ENCODE data around the gene ERGIC1. TPM values are rescaled to one million over a fixed set of nuclear protein-coding genes. Genes with fewer than 3 reads are reported as not detected.

ERGIC1 gene, protein sequence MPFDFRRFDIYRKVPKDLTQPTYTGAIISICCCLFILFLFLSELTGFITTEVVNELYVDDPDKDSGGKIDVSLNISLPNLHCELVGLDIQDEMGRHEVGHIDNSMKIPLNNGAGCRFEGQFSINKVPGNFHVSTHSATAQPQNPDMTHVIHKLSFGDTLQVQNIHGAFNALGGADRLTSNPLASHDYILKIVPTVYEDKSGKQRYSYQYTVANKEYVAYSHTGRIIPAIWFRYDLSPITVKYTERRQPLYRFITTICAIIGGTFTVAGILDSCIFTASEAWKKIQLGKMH
- 247 to 318 TPM (median 297 TPM) in 5 replicates for total RNA-seq (2022; extraction: Qiagen RNA extraction; ENCODE audit: low read depth)

DNA sequence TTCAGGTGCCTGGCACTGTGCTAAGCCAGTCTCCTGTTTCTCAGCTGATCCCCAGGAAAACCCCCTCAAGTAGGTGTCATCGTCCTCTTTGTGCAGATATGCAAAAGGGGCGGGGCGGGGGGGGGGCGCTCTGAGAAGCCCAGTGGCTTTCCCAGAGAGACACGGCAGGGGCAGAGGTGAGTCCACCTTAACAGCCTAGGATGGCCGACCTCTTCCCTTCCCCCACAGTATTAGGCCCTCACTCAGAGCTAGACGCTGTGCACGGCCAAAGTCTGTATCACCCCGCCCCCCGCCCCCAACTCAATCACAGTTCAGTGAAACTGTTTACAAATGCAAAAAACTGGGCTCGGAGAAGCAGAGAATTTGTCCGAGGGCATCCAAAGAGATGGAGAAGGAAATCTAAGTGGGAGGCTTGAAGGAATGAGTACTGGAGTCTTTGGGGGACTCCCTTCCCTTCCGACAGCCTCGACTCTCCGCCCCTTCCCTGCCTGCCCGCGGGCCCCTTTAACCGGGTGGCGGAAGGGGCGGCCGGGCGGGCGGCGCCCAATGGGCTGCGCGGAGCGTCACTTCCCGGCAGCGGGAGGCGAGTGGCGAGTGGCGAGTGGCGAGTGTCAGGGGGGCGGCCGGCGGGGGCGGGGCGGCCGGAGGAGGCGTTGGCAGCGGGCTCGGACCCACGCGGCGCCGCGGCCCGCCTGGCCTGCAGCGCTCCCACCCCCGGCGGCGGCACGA, at the start of gene ERGIC1:
Gene ERGIC1, plus strand, starts transcription at position 566 of the 729 bp plus-strand sequence. Its CDS starts 163 bp downstream, at position 729.

DNA sequence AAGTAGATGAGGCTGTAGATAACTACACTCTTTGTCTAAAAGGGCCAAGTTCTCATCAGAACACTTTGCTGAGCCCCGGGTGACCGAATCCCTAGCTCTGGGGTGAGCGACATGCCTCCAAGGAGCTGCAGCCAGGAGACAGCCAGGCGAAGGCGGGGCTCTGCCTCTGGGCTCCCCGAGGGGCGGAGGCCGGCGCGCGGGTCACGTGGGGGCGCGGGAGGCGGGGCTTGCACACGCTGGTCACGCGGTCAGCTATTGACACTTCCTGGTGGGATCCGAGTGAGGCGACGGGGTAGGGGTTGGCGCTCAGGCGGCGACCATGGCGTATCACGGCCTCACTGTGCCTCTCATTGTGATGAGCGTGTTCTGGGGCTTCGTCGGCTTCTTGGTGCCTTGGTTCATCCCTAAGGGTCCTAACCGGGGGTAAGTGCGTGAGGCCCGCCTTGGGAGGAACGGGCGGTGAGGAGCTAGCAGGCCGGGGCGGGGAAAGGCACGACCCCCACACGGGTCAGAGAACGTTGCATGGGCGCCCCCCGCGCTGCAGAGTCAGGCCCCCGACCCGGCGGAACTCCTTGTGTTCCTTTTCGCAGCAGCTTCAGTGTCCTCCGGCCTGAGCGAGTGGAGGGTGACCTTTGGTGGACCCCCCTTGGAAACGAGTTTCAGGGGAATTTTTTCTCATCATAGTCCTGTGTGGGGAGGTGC, 149.6 kb downstream of the ERGIC1 start, which contains the start of gene ATP6V0E1:
Gene ATP6V0E1, plus strand, starts transcription at position 230 of the 702 bp plus-strand sequence. Its CDS starts 90 bp downstream, at position 320.

Other genes starting within 250 kb of the ERGIC1 start
- 2.1 to 3.5 TPM (median 2.7 TPM) in 5 replicates for gene NEURL1B, start 193.0 kb upstream of the ERGIC1 start, total RNA-seq (2022; extraction: Qiagen RNA extraction; ENCODE audit: low read depth)
- gene DUSP1, start 63.1 kb upstream of the ERGIC1 start, total RNA-seq (2022; extraction: Qiagen RNA extraction; ENCODE audit: low read depth): 247 to 413 TPM (median 371 TPM) in 5 replicates
- gene RPL26L1, start 125.2 kb downstream of the ERGIC1 start, total RNA-seq (2022; extraction: Qiagen RNA extraction; ENCODE audit: low read depth): 119 to 125 TPM (median 121 TPM) in 5 replicates
- 230 to 409 TPM (median 348 TPM) in 5 replicates for gene ATP6V0E1, start 149.5 kb downstream of the ERGIC1 start, total RNA-seq (2022; extraction: Qiagen RNA extraction; ENCODE audit: low read depth)
- 1.5 to 3.5 TPM (median 2.2 TPM) in 5 replicates for gene CREBRF, start 222.1 kb downstream of the ERGIC1 start, total RNA-seq (2022; extraction: Qiagen RNA extraction; ENCODE audit: low read depth)

Measured in A549 treated with RU486 at 1 μM for 4 hours (cell line).